Stimulated activated CD4-positive, alpha-beta T cell treated with anti-CD3 and anti-CD28 coated beads, Interleukin-15, amount 100 ng/mL, for 48 hours (primary cell): ENCODE measurements around the gene CDRT4.
"Not testable (repeated sequence)": the region's sequence is repeated elsewhere in the genome, so short reads cannot be mapped to it uniquely, and the experiment has no call there.

ENCODE experiments used
- DNase-seq, 2 donors: peaks; one replicate each; pipeline ENCODE4 v3.0.0-alpha.2; 2020; ENCODE audit warnings: low read depth in 2 of 2

Gene CDRT4

GRCh38 chr17:15456972-15457722 lies 10.3 kb downstream of the CDRT4 start:
- no peak for DNase-seq

DNA sequence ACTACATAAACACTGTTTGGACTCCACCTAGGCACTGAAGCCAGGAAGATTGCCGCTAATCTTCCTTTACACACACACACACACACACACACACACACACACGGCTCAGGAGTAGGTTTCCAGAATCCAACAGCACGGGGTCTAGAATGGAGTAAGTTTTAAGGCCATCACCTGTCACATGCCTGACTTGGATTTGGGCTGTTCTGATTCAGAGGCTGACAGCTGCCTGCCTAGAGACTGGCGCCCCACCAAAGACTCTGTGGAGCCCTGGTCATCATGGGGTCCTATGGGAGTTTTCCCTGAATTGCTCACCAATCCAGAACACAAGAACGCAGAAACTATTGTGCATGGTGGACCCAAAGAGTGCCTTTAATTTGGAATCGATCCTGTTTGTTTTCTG lies 10.9 kb downstream of the CDRT4 start:
- no peak for DNase-seq

DNA sequence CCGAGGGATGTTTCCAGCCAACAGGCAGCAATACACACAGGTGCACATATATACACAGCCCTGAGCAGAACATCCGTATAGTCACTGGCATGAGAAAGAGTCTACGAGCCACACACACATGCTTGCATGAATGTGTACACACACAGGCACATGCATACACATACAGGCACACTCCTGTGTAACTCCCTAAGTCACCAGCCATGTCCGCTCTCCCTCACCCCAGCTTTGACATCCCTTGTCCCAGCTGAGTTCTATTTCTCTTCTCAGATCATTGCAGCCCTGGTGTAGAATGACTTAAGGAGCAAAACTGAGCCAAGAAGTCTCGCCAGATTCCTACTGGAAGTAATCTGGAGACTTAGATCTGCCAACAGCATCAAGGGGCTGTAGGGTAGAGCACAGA lies 13.1 kb downstream of the CDRT4 start:
- DNase-seq, result no peak

DNA sequence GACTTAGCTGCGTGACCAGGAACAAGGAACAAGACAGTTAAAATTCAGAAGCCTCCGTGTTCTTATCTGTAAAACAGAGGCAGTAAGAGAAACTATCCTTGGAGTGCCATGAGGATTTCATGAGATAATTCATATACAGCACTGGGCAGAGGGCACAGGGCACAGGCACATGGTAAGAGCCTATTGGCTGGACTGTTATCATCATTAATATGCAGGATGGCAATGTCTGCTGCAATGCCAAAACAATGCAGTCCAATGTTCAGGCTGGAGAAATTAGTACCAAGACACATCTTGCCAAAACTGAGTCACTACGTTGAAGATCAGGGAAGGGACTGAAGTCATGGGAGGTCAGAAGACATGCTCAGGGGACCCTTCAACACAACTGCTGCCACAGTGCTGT lies 13.6 kb downstream of the CDRT4 start:
- DNase-seq, result no peak

- DNase-seq, result no peak
Measured at GRCh38 chr17:15453246-15453645, 14.2 kb downstream of the CDRT4 start.

DNA sequence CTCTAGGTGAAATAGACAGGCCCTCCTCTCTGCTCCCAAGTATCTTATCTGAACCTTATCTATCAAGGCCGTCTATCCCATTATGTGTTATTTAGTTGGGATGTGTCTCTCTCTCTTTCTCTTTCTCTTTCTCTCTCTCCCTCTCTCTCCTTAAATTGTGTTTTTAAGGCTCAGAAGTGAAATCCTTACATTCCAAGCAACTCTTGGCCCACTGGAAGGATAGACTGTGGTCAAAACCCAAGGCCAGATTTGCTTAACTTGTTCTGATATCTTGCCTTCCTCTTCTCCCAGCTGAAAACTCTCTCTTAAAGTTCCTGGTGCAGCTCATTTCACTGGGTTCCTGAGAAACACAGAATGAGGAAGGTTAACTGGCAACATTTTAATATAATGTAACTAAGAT lies 14.7 kb downstream of the CDRT4 start:
- DNase-seq, result no peak

GRCh38 chr17:15451680-15452079 lies 15.7 kb downstream of the CDRT4 start:
- no peak for DNase-seq

GRCh38 chr17:15448580-15448956 lies 18.9 kb downstream of the CDRT4 start:
- no peak for DNase-seq

- DNase-seq, result no peak
Measured at GRCh38 chr17:15447928-15448579, 19.4 kb downstream of the CDRT4 start.

DNA sequence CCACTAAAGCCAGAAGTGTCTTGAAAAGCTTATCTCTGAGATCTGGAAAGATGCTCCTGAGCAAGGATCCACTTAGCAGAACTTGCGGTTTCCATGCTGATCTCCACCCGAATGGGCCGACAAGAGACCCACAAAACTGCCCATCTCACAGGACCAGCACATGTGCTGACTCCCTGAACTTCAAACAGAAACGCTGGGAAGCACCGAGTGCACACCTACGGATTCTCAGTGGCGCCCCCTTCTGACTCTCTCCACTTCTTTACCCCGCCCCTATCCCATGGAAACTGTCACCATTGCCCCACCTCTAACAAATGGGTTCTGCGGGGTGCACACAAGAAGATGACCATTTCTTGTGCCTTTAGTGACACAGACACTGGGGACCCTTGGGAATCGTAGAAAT lies 21.4 kb downstream of the CDRT4 start:
- no peak for DNase-seq

DNA sequence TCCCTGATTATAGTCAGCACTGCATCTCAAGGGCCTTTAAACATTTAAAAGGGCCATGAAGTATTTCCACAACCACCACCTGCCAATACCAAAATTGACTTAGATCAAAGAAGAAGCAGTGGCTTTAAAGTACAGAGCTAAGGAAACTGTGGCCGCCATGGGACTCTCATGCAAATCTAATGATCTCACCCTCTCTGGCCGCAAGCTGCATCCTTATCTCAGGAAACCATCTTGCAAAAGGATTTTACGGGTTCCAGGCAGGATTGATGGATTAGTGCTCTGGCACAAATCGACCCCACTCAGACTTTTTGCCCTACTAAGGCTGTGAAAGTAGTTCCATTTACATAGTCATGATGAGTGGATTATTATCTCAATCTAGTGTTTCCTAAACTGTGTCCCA lies 22.6 kb downstream of the CDRT4 start:
- no peak for DNase-seq

DNA sequence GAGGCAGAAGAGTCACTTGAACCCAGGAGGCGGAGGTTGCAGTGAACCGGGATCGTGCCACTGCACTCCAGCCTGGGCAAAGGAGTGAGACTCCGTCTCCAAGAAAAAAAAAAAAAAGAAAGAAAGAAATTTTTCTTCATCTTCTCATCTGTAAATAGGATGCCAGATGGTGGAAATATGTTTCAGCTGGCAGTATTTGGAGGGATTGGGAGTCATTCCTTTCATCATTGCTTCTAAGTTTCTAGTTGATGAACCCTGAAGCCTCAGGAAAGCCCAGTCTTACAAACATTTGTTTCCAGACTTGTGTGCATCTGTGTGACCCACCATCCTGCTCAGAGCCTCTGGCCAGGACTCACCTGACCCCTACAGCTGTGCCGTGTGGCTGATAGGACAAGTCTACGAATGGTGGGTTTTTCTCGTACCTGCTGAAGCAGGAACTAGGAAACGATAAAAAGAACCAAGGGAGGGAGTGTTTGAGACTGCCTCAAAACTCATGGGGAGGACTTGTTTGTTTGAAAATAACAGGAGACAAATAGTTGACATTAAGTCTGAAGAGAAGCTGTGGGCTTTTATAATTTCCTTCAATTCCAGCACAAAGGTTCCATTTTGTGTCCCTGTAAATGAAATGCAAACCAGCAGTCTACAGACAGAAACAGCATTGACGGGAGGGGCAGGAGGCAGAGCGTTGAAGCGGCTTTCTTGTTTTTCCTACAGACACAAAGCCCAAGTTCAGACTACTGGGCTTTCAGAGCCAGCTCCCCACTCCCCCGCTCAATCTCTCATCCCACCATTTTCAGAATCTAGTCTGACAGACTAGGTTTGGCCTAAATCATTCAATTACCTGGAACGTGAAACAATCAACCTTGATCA lies 24.9 kb downstream of the CDRT4 start:
- DNase-seq, result no peak

DNA sequence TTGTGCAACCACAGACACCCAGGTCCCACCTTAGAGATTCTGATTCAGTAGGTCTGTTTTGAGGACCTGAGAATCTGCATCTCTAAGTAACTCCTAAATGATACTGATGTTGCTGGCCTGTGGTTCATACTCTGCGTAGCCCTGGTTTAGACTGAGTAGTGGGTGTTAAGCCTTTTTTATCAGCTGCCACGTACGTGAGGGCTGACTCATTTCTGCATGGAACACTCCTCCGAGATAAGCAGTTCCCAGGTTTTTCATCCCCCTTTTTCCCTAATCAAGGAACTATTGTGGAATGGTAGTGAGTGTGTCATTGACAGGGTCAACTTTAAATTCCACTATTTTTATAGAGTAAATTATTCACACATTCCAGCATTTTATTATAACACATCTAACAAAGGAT lies 26.1 kb downstream of the CDRT4 start:
- no peak for DNase-seq

GRCh38 chr17:15440347-15440746 lies 27.1 kb downstream of the CDRT4 start:
- no peak for DNase-seq

GRCh38 chr17:15439205-15439985 lies 28.0 kb downstream of the CDRT4 start:
- not testable (repeated sequence) for DNase-seq

GRCh38 chr17:15438491-15439105 lies 28.8 kb downstream of the CDRT4 start:
- no peak for DNase-seq

- DNase-seq, result no peak
Measured at GRCh38 chr17:15437303-15437635, 30.2 kb downstream of the CDRT4 start.

DNA sequence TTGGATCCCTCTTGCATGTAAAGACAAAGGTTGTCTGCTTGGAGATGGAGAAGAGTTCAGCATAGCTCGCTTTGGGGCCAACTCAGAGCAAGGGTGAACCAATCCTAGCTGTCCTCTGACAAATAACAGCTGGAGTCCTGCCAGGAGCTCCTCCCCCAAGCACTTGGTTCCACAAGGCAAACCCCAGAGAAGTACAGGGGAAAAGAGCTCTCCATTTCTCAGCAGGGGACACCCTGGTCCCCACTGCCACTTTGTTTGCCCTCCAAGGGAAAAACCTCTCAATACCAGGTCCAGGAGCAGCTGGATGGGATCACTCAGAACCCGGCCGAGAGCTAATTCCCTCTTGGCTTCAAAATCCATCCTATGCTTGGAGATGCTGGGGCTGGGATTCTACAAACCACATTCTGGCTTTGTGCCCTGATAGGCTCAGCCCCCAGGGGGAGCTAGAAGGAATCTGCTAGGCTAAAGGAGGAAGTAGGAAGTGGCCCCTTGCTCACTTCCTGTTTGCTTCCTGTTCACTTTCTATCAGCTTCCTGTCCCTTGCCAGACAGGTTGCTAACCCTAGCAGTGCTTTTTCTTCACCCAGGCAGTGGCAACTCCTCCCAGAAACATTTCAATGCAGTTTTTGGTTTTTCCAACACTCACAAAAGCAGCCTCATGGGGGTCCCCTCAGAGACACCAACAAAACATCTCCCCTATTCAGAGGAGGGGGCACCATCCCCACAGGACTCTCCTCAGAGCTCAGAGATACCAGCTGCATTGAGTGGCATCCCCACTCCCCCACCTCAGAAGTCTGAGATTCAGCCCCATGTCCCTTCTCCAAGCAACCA lies 30.7 kb downstream of the CDRT4 start:
- DNase-seq, result peak in 1 of 2 donors; percentile 6

DNA sequence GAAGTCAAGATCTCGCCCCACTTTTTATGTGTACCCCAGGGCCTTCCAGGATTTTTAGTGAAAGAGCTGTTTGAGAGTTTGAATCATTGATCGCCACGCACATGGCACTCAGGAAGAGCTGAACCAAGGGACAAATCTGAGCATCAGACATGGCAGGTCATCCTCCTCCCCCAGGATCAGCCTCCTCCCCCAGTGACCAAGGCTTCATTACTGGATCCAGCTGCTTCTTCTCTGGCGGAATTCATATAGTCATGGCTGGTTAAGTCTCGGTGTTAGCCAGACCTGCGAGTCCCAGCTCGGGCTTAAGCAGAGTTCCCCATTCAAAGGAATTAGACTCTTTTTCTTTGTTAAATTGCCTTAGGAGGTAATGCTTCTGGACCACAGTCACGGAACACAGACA lies 32.5 kb downstream of the CDRT4 start:
- no peak for DNase-seq

GRCh38 chr17:15432807-15433611 lies 34.4 kb downstream of the CDRT4 start:
- no peak for DNase-seq
